Head of caudate nucleus (tissue), 42 donors: ENCODE data around the gene PSMB1.

Experiments
- DNase-seq, 42 donors: peaks; one replicate each; pipeline versions ENCODE4 v3.0.0 to v3.0.0-alpha.2; 2020 to 2021; ENCODE audit warnings: mixed read lengths in 7 of 42
- intact Hi-C: fragments of 100-400 bp; cut with DNase I; formaldehyde crosslinking; loops from one replicate; pipeline ENCODE4 v1.15.0; 2022

PSMB1 gene

GRCh38 chr6:170552765-170553533 is at the start of gene PSMB1:
Gene PSMB1, minus strand, starts transcription at chr6:170553307. Its CDS starts 65 bp downstream, at chr6:170553242.
- intact Hi-C loops, result loop anchor here (1.0 kb wide), 1 partner anchor 802 kb away; the partner anchor contains the start of genes DYNLT2 and ERMARD
- peak; percentile 96 to 99 (median 98) for DNase-seq

GRCh38 chr6:170597278-170597677 is 44.2 kb upstream of the PSMB1 start:
- no peak for DNase-seq
- intact Hi-C loops, result no loop called here

- intact Hi-C loops, result no loop called here
- DNase-seq, result no peak
These were observed 43.3 kb upstream of the PSMB1 start for GRCh38 chr6:170596426-170596825.

GRCh38 chr6:170590725-170591124 is 37.6 kb upstream of the PSMB1 start:
- DNase-seq, result no peak
- intact Hi-C loops, result no loop called here

- intact Hi-C loops, result no loop called here
- DNase-seq, result peak in 1 of 42 donors; percentile 6
These were observed 31.9 kb upstream of the PSMB1 start for GRCh38 chr6:170584954-170585498.

- intact Hi-C loops, result no loop called here
- DNase-seq, result peak; percentile 85 to 98 (median 94)
These were observed 31.3 kb upstream of the PSMB1 start, which contains the start of gene PDCD2 for GRCh38 chr6:170584181-170584953. Gene PDCD2, minus strand, starts transcription at chr6:170584637. Its CDS starts 56 bp downstream, at chr6:170584581.

GRCh38 chr6:170583756-170584180 is 30.7 kb upstream of the PSMB1 start:
- intact Hi-C loops, result no loop called here
- DNase-seq, result peak in 1 of 42 donors; percentile 2

GRCh38 chr6:170578909-170579308 is 25.8 kb upstream of the PSMB1 start:
- DNase-seq, result no peak
- intact Hi-C loops, result no loop called here

- DNase-seq, result no peak
- intact Hi-C loops, result no loop called here
These were observed 22.1 kb upstream of the PSMB1 start for GRCh38 chr6:170575250-170575649.

GRCh38 chr6:170572704-170573466 is 19.8 kb upstream of the PSMB1 start:
- intact Hi-C loops, result no loop called here

GRCh38 chr6:170564936-170565530 is 11.9 kb upstream of the PSMB1 start:
- intact Hi-C loops, result no loop called here
- DNase-seq, result no peak

More at GRCh38 chr6:170572704-170573466, 19.8 kb upstream of the PSMB1 start:
- no peak for DNase-seq

- DNase-seq, result no peak
- intact Hi-C loops, result no loop called here
These were observed 8.4 kb upstream of the PSMB1 start for GRCh38 chr6:170561555-170561954.

- DNase-seq, result no peak
- intact Hi-C loops, result no loop called here
These were observed 2.2 kb upstream of the PSMB1 start for GRCh38 chr6:170555305-170555704.

- peak in 1 of 42 donors; percentile 11 for DNase-seq
These were observed 1.7 kb upstream of the PSMB1 start for GRCh38 chr6:170554796-170555137.

GRCh38 chr6:170554013-170554795 is 1.1 kb upstream of the PSMB1 start, which contains the start of gene TBP:
Gene TBP, plus strand, starts transcription at chr6:170554369. Its CDS starts 2,661 bp downstream, at chr6:170557030.
- DNase-seq, result peak; percentile 96 to 100 (median 99)
- intact Hi-C loops, result no loop called here

More at GRCh38 chr6:170554796-170555137, 1.7 kb upstream of the PSMB1 start:
- intact Hi-C loops, result no loop called here

- DNase-seq, result peak in 12 of 42 donors; percentile 11 to 56 (median 30)
- intact Hi-C loops, result loop anchor here (1.0 kb wide), 1 partner anchor 802 kb away; the partner anchor contains the start of genes DYNLT2 and ERMARD
These were observed 466 bp upstream of the PSMB1 start for GRCh38 chr6:170553534-170554012.

- no peak for DNase-seq
- intact Hi-C loops, result no loop called here
These were observed 7.7 kb downstream of the PSMB1 start for GRCh38 chr6:170545405-170545804.
